Hepatocyte (in vitro differentiated cells): Measurements from ENCODE around the gene IMP3. TPM values are rescaled to one million over a fixed set of nuclear protein-coding genes. Genes with fewer than 3 reads are reported as not detected.

Source experiments
- DNase-seq: peaks from one replicate; pipeline ENCODE4 v3.0.0-alpha.2; 2016; ENCODE audit warnings: low spot score
- H2AFZ ChIP-seq: fragments of 200-600 bp; sonication (generic); 2 replicates; pipeline ENCODE4 v1.6.0; 2016; ENCODE audit warnings: antibody characterized with exemption, mild to moderate bottlenecking
- H3K27ac ChIP-seq: fragments of 200-600 bp; sonication (generic); 2 replicates; pipeline ENCODE4 v1.5.1; 2016; ENCODE audit warnings: mild to moderate bottlenecking
- H3K27me3 ChIP-seq: fragments of 200-600 bp; sonication (generic); 2 replicates; pipeline ENCODE4 v1.6.1; 2016
- H3K36me3 ChIP-seq: fragments of 200-600 bp; sonication (generic); replicated peaks from 2 replicates; pipeline ENCODE4 v1.5.1; 2016; ENCODE audit warnings: low read depth; ENCODE audit not compliant: insufficient read depth
- H3K4me1 ChIP-seq: fragments of 200-600 bp; sonication (generic); 2 replicates; pipeline ENCODE4 v1.5.1; 2016; ENCODE audit warnings: mild to moderate bottlenecking, moderate library complexity; ENCODE audit not compliant: insufficient read depth
- H3K4me2 ChIP-seq: fragments of 200-600 bp; sonication (generic); 2 replicates; pipeline ENCODE4 v1.6.0; 2016
- H3K4me3 ChIP-seq: fragments of 200-600 bp; sonication (generic); 2 replicates; pipeline ENCODE4 v1.5.1; 2016; ENCODE audit warnings: mild to moderate bottlenecking
- H3K79me2 ChIP-seq: fragments of 200-600 bp; sonication (generic); 2 replicates; pipeline ENCODE4 v1.6.0; 2017; ENCODE audit warnings: mild to moderate bottlenecking
- H3K9me2 ChIP-seq: fragments of 200-600 bp; sonication (generic); replicated peaks from 2 replicates; pipeline ENCODE4 v1.6.0; 2017; ENCODE audit warnings: mild to moderate bottlenecking; ENCODE audit not compliant: insufficient read depth
- H3K9me3 ChIP-seq: fragments of 200-600 bp; sonication (generic); 2 replicates; pipeline ENCODE4 v1.5.1; 2016; ENCODE audit warnings: low read depth, mild to moderate bottlenecking
- H4K20me1 ChIP-seq: fragments of 200-600 bp; sonication (generic); 2 replicates; pipeline ENCODE4 v1.6.0; 2016; ENCODE audit warnings: mild to moderate bottlenecking; ENCODE audit not compliant: insufficient read depth, poor library complexity, severe bottlenecking
- CTCF ChIP-seq: fragments of 200-600 bp; sonication (generic); IDR thresholded peaks from 2 replicates; pipeline ENCODE4 v1.5.1; 2016; ENCODE audit warnings: antibody characterized with exemption, mild to moderate bottlenecking; ENCODE audit not compliant: poor library complexity
- EZH2 ChIP-seq: fragments of 200-600 bp; sonication (generic); IDR thresholded peaks from 2 replicates; pipeline ENCODE4 v1.6.1; 2016; ENCODE audit warnings: antibody characterized with exemption, mild to moderate bottlenecking, borderline replicate concordance
- EZH2phosphoT487 ChIP-seq: fragments of 200-600 bp; sonication (generic); IDR thresholded peaks from one replicate; pipeline ENCODE4 v1.6.1; 2018; ENCODE audit warnings: antibody characterized with exemption, mild to moderate bottlenecking, low read depth, moderate library complexity; ENCODE audit not compliant: unreplicated experiment, severe bottlenecking
- WGBS: methylation state at CpG from one replicate; pipeline ENCODE4 v1.1.6; 2016; ENCODE audit warnings: low lambda C conversion rate; ENCODE audit errors: missing lambda C conversion rate; 5-methylcytosine and 5-hydroxymethylcytosine counted together
- polyA plus RNA-seq: library from polyadenylated mRNA; unstranded; fragments of >200 nt; fragmentation: Nextera tagmentation; extraction: Ambion mirVana; gene quantifications from 2 replicates; pipeline ENCODE4 v1.2.1, GENCODE V29; 2016
- total RNA-seq: library from RNA; depleted of rRNA; stranded (reverse); fragments of >200 nt; gene quantifications from 2 replicates; pipeline ENCODE4 v1.2.3, GENCODE V29; 2014

IMP3 gene
- total and polyA plus RNA-seq, 2 experiments from 2014 or later, result 144 to 155 TPM

- Histone ChIP-seq H4K20me1 (peaks cover 16% of the 10 kb centered on the region), H3K9me3 (no peaks in the 10 kb centered on the region), H3K4me3 (no peak overlapping the region), H3K4me1 (peaks cover 39% of the 10 kb centered on the region), H2AFZ (no peak overlapping the region), H3K4me2 (no peak overlapping the region), H3K36me3 (no peaks in the 10 kb centered on the region), H3K27ac (peak overlapping the region; percentile 78), H3K9me2 (no peaks in the 10 kb centered on the region), H3K27me3 (no peaks in the 10 kb centered on the region), H3K79me2 (peaks cover 21% of the 10 kb centered on the region)
- DNase-seq, result no peak
- WGBS, result 94% methylated on average over 16 of the region's 17 CpGs
- TF ChIP-seq EZH2 (no peak), EZH2phosphoT487 (no peak), CTCF (no peak)
These were observed 20.1 kb upstream of the IMP3 start for GRCh38 chr15:75659928-75660645.

DNA sequence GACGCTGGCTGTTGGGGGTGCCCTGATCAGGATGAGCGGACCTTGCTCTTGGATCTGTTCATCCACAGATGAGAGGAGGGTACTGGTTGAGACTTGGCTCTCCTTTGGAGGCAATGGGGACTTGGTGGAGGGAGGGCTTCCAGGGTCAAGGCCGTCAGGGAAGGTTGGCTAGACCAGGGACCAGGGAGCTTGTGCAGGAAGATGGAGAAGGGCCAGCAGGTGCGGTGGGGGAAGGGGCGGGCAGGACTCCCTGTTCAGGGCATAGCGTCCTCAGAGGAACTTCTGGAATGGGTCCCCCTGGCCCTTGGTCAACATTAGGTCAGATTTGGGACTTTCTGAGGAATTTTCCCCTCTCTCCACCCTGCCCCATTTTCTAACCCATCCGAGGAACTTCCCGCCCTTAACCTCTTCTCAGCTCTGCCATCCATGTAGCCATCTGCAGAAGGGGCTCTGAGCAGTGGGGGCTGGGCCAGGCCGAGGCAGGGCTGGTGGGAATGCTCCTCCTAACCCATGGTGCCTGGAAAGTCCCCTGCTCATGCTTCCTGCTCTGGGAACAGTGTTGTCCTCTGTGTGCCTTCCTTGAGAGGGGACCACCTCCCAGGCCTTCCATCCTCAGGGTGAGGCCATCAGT is 19.2 kb upstream of the IMP3 start:
- H2AFZ ChIP-seq, result no peak overlapping the region
- peaks cover 25% of the 10 kb centered on the region for H4K20me1 ChIP-seq

GRCh38 chr15:75656813-75657212 is 16.8 kb upstream of the IMP3 start:
- peaks cover 32% of the 10 kb centered on the region for H3K4me1 ChIP-seq
- H3K36me3 ChIP-seq, result no peaks in the 10 kb centered on the region
- DNase-seq, result no peak
- peaks cover 53% of the 10 kb centered on the region for H3K79me2 ChIP-seq
- no peaks in the 10 kb centered on the region for H3K27me3 ChIP-seq
- no peak for TF ChIP-seq EZH2phosphoT487
- no peak for TF ChIP-seq CTCF
- peaks cover 47% of the 10 kb centered on the region for H4K20me1 ChIP-seq
- H3K9me3 ChIP-seq, result no peaks in the 10 kb centered on the region
- no peaks in the 10 kb centered on the region for H3K9me2 ChIP-seq
- H3K27ac ChIP-seq, result no peak overlapping the region
- H3K4me3 ChIP-seq, result no peak overlapping the region
- WGBS, result 96% methylated on average over 22 of the region's 22 CpGs
- no peak overlapping the region for H2AFZ ChIP-seq
- H3K4me2 ChIP-seq, result no peak overlapping the region

More for the DNA sequence above, 19.2 kb upstream of the IMP3 start:
- H3K27me3 ChIP-seq, result no peaks in the 10 kb centered on the region
- no peaks in the 10 kb centered on the region for H3K9me3 ChIP-seq
- H3K4me3 ChIP-seq, result no peak overlapping the region
- DNase-seq, result no peak
- H3K27ac ChIP-seq, result no peak overlapping the region
- H3K4me1 ChIP-seq, result peaks cover 36% of the 10 kb centered on the region
- WGBS, result 94% methylated on average over 7 of the region's 9 CpGs
- H3K9me2 ChIP-seq, result no peaks in the 10 kb centered on the region
- TF ChIP-seq EZH2, result no peak
- TF ChIP-seq CTCF, result no peak
- no peak for TF ChIP-seq EZH2phosphoT487
- no peak overlapping the region for H3K4me2 ChIP-seq
- peaks cover 28% of the 10 kb centered on the region for H3K79me2 ChIP-seq
- H3K36me3 ChIP-seq, result no peaks in the 10 kb centered on the region
